Fibroblast of lung (primary cell): ENCODE measurements around the gene RTN4RL2.

Experiments used
- EZH2 ChIP-seq: IDR thresholded peaks from 2 replicates; pipeline ENCODE4 v1.5.1; 2012; ENCODE audit warnings: low read length, control low read depth, mild to moderate bottlenecking; ENCODE audit errors: missing control alignments
- TF ChIP-seq, protein P1 (sequence below), 2 donors: IDR thresholded peaks in 1 of 2; conservative IDR thresholded peaks in 1 of 2; 1 replicate in 1 of 2; 2 replicates in 1 of 2; pipeline ENCODE4 v1.5.1; 2011 to 2012; ENCODE audit warnings: low read length in 2 of 2, control low read depth in 1 of 2, inconsistent platforms in 1 of 2, low read depth in 1 of 2, mild to moderate bottlenecking in 1 of 2

DNA sequence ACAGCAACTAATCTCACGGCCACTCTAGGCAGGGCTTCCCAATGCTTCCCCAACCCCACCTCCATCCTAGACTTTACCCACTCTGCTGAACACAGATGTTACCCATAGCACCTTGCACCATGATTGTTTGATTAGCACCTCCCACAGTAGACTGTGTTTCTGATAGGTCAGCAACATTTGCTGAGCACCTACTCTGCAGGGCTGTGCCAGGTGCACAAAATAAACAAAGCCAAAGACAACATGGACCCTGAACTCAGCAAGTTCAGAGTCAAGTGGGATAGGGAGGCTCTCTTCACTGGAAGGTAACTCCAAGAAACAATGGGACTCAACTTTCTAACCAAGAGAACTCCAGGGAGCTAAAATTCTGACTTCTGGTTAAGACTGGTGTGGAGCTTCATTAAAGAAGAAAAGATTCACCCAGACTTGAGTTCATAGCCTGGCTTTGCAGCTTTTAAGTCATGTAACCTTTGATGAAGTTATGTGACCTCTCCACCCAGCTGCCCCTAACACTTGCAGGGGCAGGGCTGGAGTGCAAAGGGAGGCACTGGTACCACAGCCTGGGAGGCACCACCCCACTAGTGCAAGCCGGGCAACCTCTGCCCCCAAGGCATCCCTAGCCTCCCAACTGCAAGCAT is 6.7 kb upstream of the RTN4RL2 start:
- TF ChIP-seq, protein P1, sequence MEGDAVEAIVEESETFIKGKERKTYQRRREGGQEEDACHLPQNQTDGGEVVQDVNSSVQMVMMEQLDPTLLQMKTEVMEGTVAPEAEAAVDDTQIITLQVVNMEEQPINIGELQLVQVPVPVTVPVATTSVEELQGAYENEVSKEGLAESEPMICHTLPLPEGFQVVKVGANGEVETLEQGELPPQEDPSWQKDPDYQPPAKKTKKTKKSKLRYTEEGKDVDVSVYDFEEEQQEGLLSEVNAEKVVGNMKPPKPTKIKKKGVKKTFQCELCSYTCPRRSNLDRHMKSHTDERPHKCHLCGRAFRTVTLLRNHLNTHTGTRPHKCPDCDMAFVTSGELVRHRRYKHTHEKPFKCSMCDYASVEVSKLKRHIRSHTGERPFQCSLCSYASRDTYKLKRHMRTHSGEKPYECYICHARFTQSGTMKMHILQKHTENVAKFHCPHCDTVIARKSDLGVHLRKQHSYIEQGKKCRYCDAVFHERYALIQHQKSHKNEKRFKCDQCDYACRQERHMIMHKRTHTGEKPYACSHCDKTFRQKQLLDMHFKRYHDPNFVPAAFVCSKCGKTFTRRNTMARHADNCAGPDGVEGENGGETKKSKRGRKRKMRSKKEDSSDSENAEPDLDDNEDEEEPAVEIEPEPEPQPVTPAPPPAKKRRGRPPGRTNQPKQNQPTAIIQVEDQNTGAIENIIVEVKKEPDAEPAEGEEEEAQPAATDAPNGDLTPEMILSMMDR (conservative IDR thresholded peaks at IDR 0.05 in 1 of 2, IDR thresholded peaks at IDR 0.05 in 1 of 2; ENCODE audit: low read depth in 1 of 2, low read length in 2 of 2), result no peak
- no peak for TF ChIP-seq EZH2
